GM23338 (cell line): Measurements from ENCODE around the gene FRYL. TPM values are rescaled to one million over a fixed set of nuclear protein-coding genes. Genes with fewer than 3 reads are reported as not detected.

Source experiments
- ATAC-seq: fragments of 200-7000 bp; cut with Tn5 transposase; 3 replicates; pipeline ENCODE4 v1.9.1; 2020
- DNase-seq: peaks from one replicate; pipeline ENCODE4 v3.0.0-alpha.2; 2015; ENCODE audit warnings: low spot score
- H2AFZ ChIP-seq: fragments of 200-600 bp; sonication (generic); 2 replicates; pipeline ENCODE4 v1.8.0; 2016; ENCODE audit warnings: antibody characterized with exemption, mild to moderate bottlenecking, moderate library complexity
- H3F3A ChIP-seq: fragments of 200-600 bp; sonication (generic); replicated peaks from 2 replicates; pipeline ENCODE4 v1.8.0; 2017; ENCODE audit warnings: antibody characterized with exemption, mixed run types, low read depth
- H3K27ac ChIP-seq: fragments of 200-600 bp; sonication (generic); 2 replicates; pipeline ENCODE4 v1.6.1; 2016; ENCODE audit warnings: low read depth
- H3K27me3 ChIP-seq: fragments of 200-600 bp; sonication (generic); 2 replicates; pipeline ENCODE4 v1.8.0; 2016; ENCODE audit warnings: mild to moderate bottlenecking, mixed run types, moderate library complexity; ENCODE audit not compliant: insufficient read depth
- H3K36me3 ChIP-seq: fragments of 200-600 bp; sonication (generic); 2 replicates; pipeline ENCODE4 v1.8.0; 2016; ENCODE audit warnings: mild to moderate bottlenecking; ENCODE audit not compliant: insufficient read depth
- H3K4me1 ChIP-seq: fragments of 200-600 bp; sonication (generic); 2 replicates; pipeline ENCODE4 v1.8.0; 2016; ENCODE audit warnings: mild to moderate bottlenecking, moderate library complexity; ENCODE audit not compliant: insufficient read depth
- H3K4me2 ChIP-seq: fragments of 200-600 bp; sonication (generic); 2 replicates; pipeline ENCODE4 v1.7.1; 2017; ENCODE audit warnings: mixed run types
- H3K4me3 ChIP-seq: fragments of 200-600 bp; sonication (generic); 2 replicates; pipeline ENCODE4 v1.6.1; 2016; ENCODE audit warnings: mixed run types
- H3K79me2 ChIP-seq: fragments of 200-600 bp; sonication (generic); replicated peaks from 2 replicates; pipeline ENCODE4 v1.8.0; 2017; ENCODE audit warnings: mild to moderate bottlenecking; ENCODE audit not compliant: insufficient read depth
- H3K9me2 ChIP-seq: fragments of 200-600 bp; sonication (generic); 2 replicates; pipeline ENCODE4 v1.8.0; 2017; ENCODE audit not compliant: insufficient read depth
- H4K20me1 ChIP-seq: fragments of 200-600 bp; sonication (generic); replicated peaks from 2 replicates; pipeline ENCODE4 v1.8.0; 2017; ENCODE audit warnings: mild to moderate bottlenecking; ENCODE audit not compliant: insufficient read depth
- H3K27ac Mint-ChIP-seq: 2 replicates; pipeline ENCODE4 v1.8.0; 2020; ENCODE audit warnings: inconsistent platforms, mild to moderate bottlenecking, moderate library complexity, mixed read lengths
- H3K27me3 Mint-ChIP-seq: 3 replicates; pipeline ENCODE4 v1.8.0; 2022; ENCODE audit warnings: low read depth, mild to moderate bottlenecking, moderate library complexity, mixed read lengths, inconsistent platforms; ENCODE audit not compliant: insufficient read depth, poor library complexity
- H3K36me3 Mint-ChIP-seq: 3 replicates; pipeline ENCODE4 v1.8.0; 2021; ENCODE audit warnings: low read depth, mild to moderate bottlenecking, inconsistent platforms, moderate library complexity, mixed read lengths
- H3K4me1 Mint-ChIP-seq: 3 replicates; pipeline ENCODE4 v1.8.0; 2020; ENCODE audit warnings: mild to moderate bottlenecking, inconsistent platforms, mixed read lengths
- H3K4me3 Mint-ChIP-seq: 3 replicates; pipeline ENCODE4 v1.8.0; 2021; ENCODE audit warnings: moderate library complexity, mild to moderate bottlenecking, inconsistent platforms, mixed read lengths
- H3K9me3 Mint-ChIP-seq: 3 replicates; pipeline ENCODE4 v1.8.0; 2020; ENCODE audit warnings: moderate library complexity, mild to moderate bottlenecking, inconsistent platforms, mixed read lengths
- CREB1 ChIP-seq: fragments of 250-450 bp; sonication (Bioruptor Pico); IDR thresholded peaks from 2 replicates; pipeline ENCODE4 v1.5.0; 2020; ENCODE audit warnings: low read depth, mild to moderate bottlenecking, moderate library complexity
- CTCF ChIP-seq, 2 experiments: fragments of 200-600 bp in 1 of 2; sonication (generic) in 1 of 2; conservative IDR thresholded peaks; 2 replicates each; pipeline versions ENCODE4 v1.5.1 to v1.6.1; 2016 to 2017; ENCODE audit warnings: antibody characterized with exemption in 2 of 2, low read depth in 2 of 2, mild to moderate bottlenecking in 2 of 2, moderate library complexity in 1 of 2
- EZH2 ChIP-seq: fragments of 200-600 bp; sonication (generic); IDR thresholded peaks from one replicate; pipeline ENCODE4 v1.8.0; 2017; ENCODE audit warnings: antibody characterized with exemption, mild to moderate bottlenecking, low read depth; ENCODE audit not compliant: unreplicated experiment
- NANOG ChIP-seq: IDR thresholded peaks from 2 replicates; pipeline ENCODE4 v1.6.1; 2016; ENCODE audit warnings: antibody characterized with exemption, borderline replicate concordance
- STAT1 ChIP-seq: IDR thresholded peaks from one replicate; pipeline ENCODE4 v1.6.1; 2016; ENCODE audit warnings: antibody characterized with exemption; ENCODE audit not compliant: unreplicated experiment
- ZNF114 ChIP-seq: fragments of 250-450 bp; sonication (Bioruptor Pico); IDR thresholded peaks from 2 replicates; pipeline ENCODE4 v1.5.0; 2020; ENCODE audit warnings: mild to moderate bottlenecking, moderate library complexity
- ZNF331 ChIP-seq: fragments of 250-450 bp; sonication (Bioruptor Pico); IDR thresholded peaks from 2 replicates; pipeline ENCODE4 v1.5.0; 2020; ENCODE audit warnings: low read depth, mild to moderate bottlenecking, moderate library complexity
- polyA plus RNA-seq: library from polyadenylated mRNA; unstranded; fragments of >200 nt; fragmentation: Nextera tagmentation; extraction: Ambion mirVana; gene quantifications from 2 replicates; pipeline ENCODE4 v1.2.1, GENCODE V29; 2016
- total RNA-seq: library from RNA; depleted of rRNA; stranded (reverse); fragments of >200 nt; shearing (Covaris generic); gene quantifications from 2 replicates; pipeline ENCODE4 v1.2.3, GENCODE V29; 2014
- TF ChIP-seq, protein P1 (sequence below): IDR thresholded peaks from 2 replicates; pipeline ENCODE4 v1.6.1; 2016; ENCODE audit warnings: antibody characterized with exemption
- TF ChIP-seq, protein P2 (sequence below): fragments of 250-450 bp; sonication (Bioruptor Pico); IDR thresholded peaks from 2 replicates; pipeline ENCODE4 v1.5.0; 2020; ENCODE audit warnings: mild to moderate bottlenecking, moderate library complexity

Gene FRYL
- total and polyA plus RNA-seq, 2 experiments from 2014 or later, result 30.7 to 53.3 TPM

- Mint-ChIP-seq H3K27ac (no peak overlapping the region), H3K27me3 (peaks cover 4% of the 10 kb centered on the region), H3K36me3 (no peaks in the 10 kb centered on the region), H3K9me3 (no peaks in the 10 kb centered on the region), H3K4me3 (no peak overlapping the region), H3K4me1 (peaks cover 7% of the 10 kb centered on the region; the same call in 2 of the 3 replicates)
- no peak overlapping the region for H3K4me2 ChIP-seq
- no peak overlapping the region for H3K27ac ChIP-seq
- 0 out of 2 replicates have a peak, but pooled peaks cover 9% of the 10 kb centered on the region for H3K4me1 ChIP-seq
- no peaks in the 10 kb centered on the region for H4K20me1 ChIP-seq
- no peak for TF ChIP-seq CTCF (conservative IDR thresholded peaks at IDR 0.05; ENCODE audit: low read depth in 2 of 2)
- H3F3A ChIP-seq, result no peaks in the 10 kb centered on the region
- H2AFZ ChIP-seq, result no peak overlapping the region
- H3K9me2 ChIP-seq, result no peaks in the 10 kb centered on the region
- H3K4me3 ChIP-seq, result no peak overlapping the region
- DNase-seq, result no peak
- no peaks in the 10 kb centered on the region for H3K36me3 ChIP-seq
- no peaks in the 10 kb centered on the region for H3K27me3 ChIP-seq
- H3K79me2 ChIP-seq, result no peaks in the 10 kb centered on the region
- no peak for ATAC-seq
Observed at GRCh38 chr4:48467891-48468290, 312.2 kb downstream of the FRYL start.

DNA sequence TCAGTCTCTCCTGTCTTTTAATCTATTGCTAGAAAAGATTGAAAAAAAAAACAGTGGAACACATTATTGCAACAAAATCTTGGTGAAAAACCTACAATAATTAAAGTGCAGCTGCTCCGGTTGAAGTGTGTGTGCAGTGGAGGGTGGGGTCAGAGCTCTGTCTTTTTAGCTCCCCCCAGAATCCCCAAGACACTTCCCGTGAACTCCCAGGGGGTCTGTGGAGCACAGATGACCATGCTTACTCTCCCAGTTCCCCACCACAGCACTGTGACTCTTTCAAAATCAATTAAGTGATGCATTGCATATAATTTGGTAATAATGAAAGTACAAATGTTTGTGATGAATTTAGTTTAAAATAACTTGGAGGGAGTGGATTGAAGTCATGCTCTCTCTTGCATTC is 312.6 kb downstream of the FRYL start:
- Histone ChIP-seq H3F3A (no peaks in the 10 kb centered on the region), H3K4me2 (no peak overlapping the region), H3K36me3 (no peaks in the 10 kb centered on the region), H3K79me2 (no peaks in the 10 kb centered on the region), H3K9me2 (no peaks in the 10 kb centered on the region), H3K4me3 (no peak overlapping the region), H3K27me3 (no peaks in the 10 kb centered on the region), H2AFZ (no peak overlapping the region), H4K20me1 (no peaks in the 10 kb centered on the region), H3K4me1 (0 out of 2 replicates have a peak, but pooled peaks cover 9% of the 10 kb centered on the region), H3K27ac (no peak overlapping the region)
- H3K36me3 Mint-ChIP-seq, result no peaks in the 10 kb centered on the region
- H3K4me1 Mint-ChIP-seq, result peaks cover 6% of the 10 kb centered on the region; the same call in 2 of the 3 replicates
- H3K9me3 Mint-ChIP-seq, result no peaks in the 10 kb centered on the region
- H3K27ac Mint-ChIP-seq, result no peak overlapping the region
- DNase-seq, result no peak
- H3K4me3 Mint-ChIP-seq, result no peak overlapping the region
- H3K27me3 Mint-ChIP-seq, result peaks cover 4% of the 10 kb centered on the region
- ATAC-seq, result no peak
- TF ChIP-seq ZNF114 (CRISPR knock-in tag) (no peak), STAT1 (no peak), EZH2 (no peak), CREB1 (CRISPR knock-in tag) (no peak), NANOG (no peak), ZNF331 (CRISPR knock-in tag) (no peak), CTCF (conservative IDR thresholded peaks at IDR 0.05; ENCODE audit: low read depth in 2 of 2) (no peak)
- TF ChIP-seq, protein P1, sequence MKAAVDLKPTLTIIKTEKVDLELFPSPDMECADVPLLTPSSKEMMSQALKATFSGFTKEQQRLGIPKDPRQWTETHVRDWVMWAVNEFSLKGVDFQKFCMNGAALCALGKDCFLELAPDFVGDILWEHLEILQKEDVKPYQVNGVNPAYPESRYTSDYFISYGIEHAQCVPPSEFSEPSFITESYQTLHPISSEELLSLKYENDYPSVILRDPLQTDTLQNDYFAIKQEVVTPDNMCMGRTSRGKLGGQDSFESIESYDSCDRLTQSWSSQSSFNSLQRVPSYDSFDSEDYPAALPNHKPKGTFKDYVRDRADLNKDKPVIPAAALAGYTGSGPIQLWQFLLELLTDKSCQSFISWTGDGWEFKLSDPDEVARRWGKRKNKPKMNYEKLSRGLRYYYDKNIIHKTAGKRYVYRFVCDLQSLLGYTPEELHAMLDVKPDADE, result no peak
- TF ChIP-seq, protein P2, sequence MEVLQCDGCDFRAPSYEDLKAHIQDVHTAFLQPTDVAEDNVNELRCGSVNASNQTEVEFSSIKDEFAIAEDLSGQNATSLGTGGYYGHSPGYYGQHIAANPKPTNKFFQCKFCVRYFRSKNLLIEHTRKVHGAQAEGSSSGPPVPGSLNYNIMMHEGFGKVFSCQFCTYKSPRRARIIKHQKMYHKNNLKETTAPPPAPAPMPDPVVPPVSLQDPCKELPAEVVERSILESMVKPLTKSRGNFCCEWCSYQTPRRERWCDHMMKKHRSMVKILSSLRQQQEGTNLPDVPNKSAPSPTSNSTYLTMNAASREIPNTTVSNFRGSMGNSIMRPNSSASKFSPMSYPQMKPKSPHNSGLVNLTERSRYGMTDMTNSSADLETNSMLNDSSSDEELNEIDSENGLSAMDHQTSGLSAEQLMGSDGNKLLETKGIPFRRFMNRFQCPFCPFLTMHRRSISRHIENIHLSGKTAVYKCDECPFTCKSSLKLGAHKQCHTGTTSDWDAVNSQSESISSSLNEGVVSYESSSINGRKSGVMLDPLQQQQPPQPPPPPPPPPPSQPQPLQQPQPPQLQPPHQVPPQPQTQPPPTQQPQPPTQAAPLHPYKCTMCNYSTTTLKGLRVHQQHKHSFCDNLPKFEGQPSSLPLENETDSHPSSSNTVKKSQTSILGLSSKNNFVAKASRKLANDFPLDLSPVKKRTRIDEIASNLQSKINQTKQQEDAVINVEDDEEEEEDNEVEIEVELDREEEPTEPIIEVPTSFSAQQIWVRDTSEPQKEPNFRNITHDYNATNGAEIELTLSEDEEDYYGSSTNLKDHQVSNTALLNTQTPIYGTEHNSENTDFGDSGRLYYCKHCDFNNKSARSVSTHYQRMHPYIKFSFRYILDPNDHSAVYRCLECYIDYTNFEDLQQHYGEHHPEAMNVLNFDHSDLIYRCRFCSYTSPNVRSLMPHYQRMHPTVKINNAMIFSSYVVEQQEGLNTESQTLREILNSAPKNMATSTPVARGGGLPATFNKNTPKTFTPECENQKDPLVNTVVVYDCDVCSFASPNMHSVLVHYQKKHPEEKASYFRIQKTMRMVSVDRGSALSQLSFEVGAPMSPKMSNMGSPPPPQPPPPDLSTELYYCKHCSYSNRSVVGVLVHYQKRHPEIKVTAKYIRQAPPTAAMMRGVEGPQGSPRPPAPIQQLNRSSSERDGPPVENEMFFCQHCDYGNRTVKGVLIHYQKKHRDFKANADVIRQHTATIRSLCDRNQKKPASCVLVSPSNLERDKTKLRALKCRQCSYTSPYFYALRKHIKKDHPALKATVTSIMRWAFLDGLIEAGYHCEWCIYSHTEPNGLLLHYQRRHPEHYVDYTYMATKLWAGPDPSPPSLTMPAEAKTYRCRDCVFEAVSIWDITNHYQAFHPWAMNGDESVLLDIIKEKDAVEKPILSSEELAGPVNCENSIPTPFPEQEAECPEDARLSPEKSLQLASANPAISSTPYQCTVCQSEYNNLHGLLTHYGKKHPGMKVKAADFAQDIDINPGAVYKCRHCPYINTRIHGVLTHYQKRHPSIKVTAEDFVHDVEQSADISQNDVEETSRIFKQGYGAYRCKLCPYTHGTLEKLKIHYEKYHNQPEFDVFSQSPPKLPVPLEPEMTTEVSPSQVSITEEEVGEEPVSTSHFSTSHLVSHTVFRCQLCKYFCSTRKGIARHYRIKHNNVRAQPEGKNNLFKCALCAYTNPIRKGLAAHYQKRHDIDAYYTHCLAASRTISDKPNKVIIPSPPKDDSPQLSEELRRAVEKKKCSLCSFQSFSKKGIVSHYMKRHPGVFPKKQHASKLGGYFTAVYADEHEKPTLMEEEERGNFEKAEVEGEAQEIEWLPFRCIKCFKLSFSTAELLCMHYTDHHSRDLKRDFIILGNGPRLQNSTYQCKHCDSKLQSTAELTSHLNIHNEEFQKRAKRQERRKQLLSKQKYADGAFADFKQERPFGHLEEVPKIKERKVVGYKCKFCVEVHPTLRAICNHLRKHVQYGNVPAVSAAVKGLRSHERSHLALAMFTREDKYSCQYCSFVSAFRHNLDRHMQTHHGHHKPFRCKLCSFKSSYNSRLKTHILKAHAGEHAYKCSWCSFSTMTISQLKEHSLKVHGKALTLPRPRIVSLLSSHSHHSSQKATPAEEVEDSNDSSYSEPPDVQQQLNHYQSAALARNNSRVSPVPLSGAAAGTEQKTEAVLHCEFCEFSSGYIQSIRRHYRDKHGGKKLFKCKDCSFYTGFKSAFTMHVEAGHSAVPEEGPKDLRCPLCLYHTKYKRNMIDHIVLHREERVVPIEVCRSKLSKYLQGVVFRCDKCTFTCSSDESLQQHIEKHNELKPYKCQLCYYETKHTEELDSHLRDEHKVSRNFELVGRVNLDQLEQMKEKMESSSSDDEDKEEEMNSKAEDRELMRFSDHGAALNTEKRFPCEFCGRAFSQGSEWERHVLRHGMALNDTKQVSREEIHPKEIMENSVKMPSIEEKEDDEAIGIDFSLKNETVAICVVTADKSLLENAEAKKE (CRISPR knock-in tag), result no peak
